Peyer's patch (tissue), 4 donors: ENCODE data around the gene PMEL.

Experiments
- POLR2A ChIP-seq, 2 donors: fragments of 450-650 bp; IDR thresholded peaks; one replicate each; pipeline ENCODE4 v1.5.1; 2017; ENCODE audit warnings: antibody characterized with exemption in 2 of 2, mild to moderate bottlenecking in 2 of 2, moderate library complexity in 2 of 2
- TF ChIP-seq, protein P1 (sequence below), 6 experiments: fragments of 450-650 bp in 4 of 6; fragments of 200-600 bp in 2 of 6; sonication (generic) in 1 of 6; IDR thresholded peaks; one replicate each; pipeline ENCODE4 v1.5.1; 2017 to 2019; ENCODE audit warnings: antibody characterized with exemption in 6 of 6, mild to moderate bottlenecking in 3 of 6, moderate library complexity in 1 of 6

DNA sequence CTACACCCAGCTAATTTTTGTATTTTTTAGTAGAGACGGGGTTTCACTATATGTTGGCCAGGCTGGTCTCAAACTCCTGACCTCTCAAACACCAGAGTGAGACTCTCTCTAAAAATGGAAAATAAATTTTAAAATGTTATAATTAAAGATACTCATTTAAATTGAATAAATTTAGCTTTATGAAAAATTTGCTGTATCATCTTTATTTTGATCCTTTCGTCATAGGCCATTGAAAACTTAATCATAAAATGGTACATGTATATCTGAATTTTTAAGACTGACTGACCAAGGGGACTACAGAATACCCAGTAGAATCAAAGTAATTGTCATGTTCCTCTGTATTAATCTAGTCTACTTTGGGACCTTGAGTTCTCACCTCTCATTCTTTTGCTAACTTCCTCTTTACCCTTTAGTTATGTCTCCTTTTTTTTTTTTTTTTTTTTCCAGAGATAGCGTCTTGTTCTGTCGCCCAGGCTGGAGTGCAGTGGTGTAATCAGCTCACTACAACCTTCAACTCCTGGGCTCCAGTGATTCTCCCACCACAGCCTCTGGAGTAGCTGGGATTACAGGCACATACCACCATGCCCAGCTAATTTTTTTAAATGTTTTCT lies 17.5 kb upstream of the PMEL start:
- TF ChIP-seq, protein P1, sequence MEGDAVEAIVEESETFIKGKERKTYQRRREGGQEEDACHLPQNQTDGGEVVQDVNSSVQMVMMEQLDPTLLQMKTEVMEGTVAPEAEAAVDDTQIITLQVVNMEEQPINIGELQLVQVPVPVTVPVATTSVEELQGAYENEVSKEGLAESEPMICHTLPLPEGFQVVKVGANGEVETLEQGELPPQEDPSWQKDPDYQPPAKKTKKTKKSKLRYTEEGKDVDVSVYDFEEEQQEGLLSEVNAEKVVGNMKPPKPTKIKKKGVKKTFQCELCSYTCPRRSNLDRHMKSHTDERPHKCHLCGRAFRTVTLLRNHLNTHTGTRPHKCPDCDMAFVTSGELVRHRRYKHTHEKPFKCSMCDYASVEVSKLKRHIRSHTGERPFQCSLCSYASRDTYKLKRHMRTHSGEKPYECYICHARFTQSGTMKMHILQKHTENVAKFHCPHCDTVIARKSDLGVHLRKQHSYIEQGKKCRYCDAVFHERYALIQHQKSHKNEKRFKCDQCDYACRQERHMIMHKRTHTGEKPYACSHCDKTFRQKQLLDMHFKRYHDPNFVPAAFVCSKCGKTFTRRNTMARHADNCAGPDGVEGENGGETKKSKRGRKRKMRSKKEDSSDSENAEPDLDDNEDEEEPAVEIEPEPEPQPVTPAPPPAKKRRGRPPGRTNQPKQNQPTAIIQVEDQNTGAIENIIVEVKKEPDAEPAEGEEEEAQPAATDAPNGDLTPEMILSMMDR (IDR thresholded peaks at IDR 0.05), result no peak
- no peak for TF ChIP-seq POLR2A (IDR thresholded peaks at IDR 0.05)
